ENCODE data around the gene FRYL. TPM values are rescaled to one million over a fixed set of nuclear protein-coding genes. Genes with fewer than 3 reads are reported as not detected.

The FRYL gene
- total RNA-seq, 1 experiment from 2014 or later: 53.9 TPM

GRCh38 chr4:48653217-48654014 lies 126.7 kb downstream of the FRYL start:
- POLR2A ChIA-PET (ENCODE audit: unreplicated experiment): no interaction called here
- no peaks in the 10 kb centered on the region for H3K4me1 ChIP-seq (replicated peaks; ENCODE audit: insufficient read depth)
- BruUV-seq (replicated peaks): no TSS peak
- H3K27me3 ChIP-seq (ENCODE audit: insufficient read depth, low read depth): no peaks in the 10 kb centered on the region
- H3K4me3 ChIP-seq: no peak overlapping the region
- peaks cover 5% of the 10 kb centered on the region; the same call in 1 of the 2 replicates for H3F3A ChIP-seq (ENCODE audit: insufficient read depth, low read depth)
- H2AFZ ChIP-seq: no peak overlapping the region
- H3K4me2 ChIP-seq: no peak overlapping the region
- no peaks in the 10 kb centered on the region for H3K9me3 ChIP-seq (ENCODE audit: insufficient read depth, low read depth)
- H3K27ac ChIP-seq: no peak overlapping the region
- TF ChIP-seq, protein P1, sequence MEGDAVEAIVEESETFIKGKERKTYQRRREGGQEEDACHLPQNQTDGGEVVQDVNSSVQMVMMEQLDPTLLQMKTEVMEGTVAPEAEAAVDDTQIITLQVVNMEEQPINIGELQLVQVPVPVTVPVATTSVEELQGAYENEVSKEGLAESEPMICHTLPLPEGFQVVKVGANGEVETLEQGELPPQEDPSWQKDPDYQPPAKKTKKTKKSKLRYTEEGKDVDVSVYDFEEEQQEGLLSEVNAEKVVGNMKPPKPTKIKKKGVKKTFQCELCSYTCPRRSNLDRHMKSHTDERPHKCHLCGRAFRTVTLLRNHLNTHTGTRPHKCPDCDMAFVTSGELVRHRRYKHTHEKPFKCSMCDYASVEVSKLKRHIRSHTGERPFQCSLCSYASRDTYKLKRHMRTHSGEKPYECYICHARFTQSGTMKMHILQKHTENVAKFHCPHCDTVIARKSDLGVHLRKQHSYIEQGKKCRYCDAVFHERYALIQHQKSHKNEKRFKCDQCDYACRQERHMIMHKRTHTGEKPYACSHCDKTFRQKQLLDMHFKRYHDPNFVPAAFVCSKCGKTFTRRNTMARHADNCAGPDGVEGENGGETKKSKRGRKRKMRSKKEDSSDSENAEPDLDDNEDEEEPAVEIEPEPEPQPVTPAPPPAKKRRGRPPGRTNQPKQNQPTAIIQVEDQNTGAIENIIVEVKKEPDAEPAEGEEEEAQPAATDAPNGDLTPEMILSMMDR (conservative IDR thresholded peaks at IDR 0.05): no peak
- no peak for TF ChIP-seq EZH2 (IDR thresholded peaks at IDR 0.05; ENCODE audit: low read depth)
- H3K79me2 ChIP-seq (ENCODE audit: low read depth): no peaks in the 10 kb centered on the region
- DNase-seq: no peak
- intact Hi-C loops (cut with micrococcal nuclease; ENCODE audit: unreplicated experiment): no loop called here
- H3K36me3 ChIP-seq (ENCODE audit: low read depth): no peaks in the 10 kb centered on the region
- CTCF ChIA-PET: no interaction called here
- no peaks in the 10 kb centered on the region; the same call in 1 of the 2 replicates for H3K9me2 ChIP-seq (ENCODE audit: insufficient read depth)
- H4K20me1 ChIP-seq (ENCODE audit: insufficient read depth): 0 out of 2 replicates have a peak, but pooled peaks cover 3% of the 10 kb centered on the region

- H3K79me2 ChIP-seq (ENCODE audit: low read depth): no peaks in the 10 kb centered on the region
- no peaks in the 10 kb centered on the region; the same call in 1 of the 2 replicates for H3K9me2 ChIP-seq (ENCODE audit: insufficient read depth)
- BruUV-seq (replicated peaks): no TSS peak
- H2AFZ ChIP-seq: no peak overlapping the region
- H3K27ac ChIP-seq: no peak overlapping the region
- ChIA-PET CTCF (no interaction called here), POLR2A (ENCODE audit: unreplicated experiment) (no interaction called here)
- peaks cover 3% of the 10 kb centered on the region; the same call in 1 of the 2 replicates for H3F3A ChIP-seq (ENCODE audit: insufficient read depth, low read depth)
- H3K4me1 ChIP-seq (replicated peaks; ENCODE audit: insufficient read depth): no peaks in the 10 kb centered on the region
- no peaks in the 10 kb centered on the region for H3K36me3 ChIP-seq (ENCODE audit: low read depth)
- H3K4me3 ChIP-seq: no peak overlapping the region
- 0 out of 2 replicates have a peak, but pooled peaks cover 3% of the 10 kb centered on the region for H4K20me1 ChIP-seq (ENCODE audit: insufficient read depth)
- no peaks in the 10 kb centered on the region for H3K27me3 ChIP-seq (ENCODE audit: insufficient read depth, low read depth)
- H3K4me2 ChIP-seq: no peak overlapping the region
- intact Hi-C loops (cut with micrococcal nuclease; ENCODE audit: unreplicated experiment): no loop called here
- TF ChIP-seq, protein P1 (conservative IDR thresholded peaks at IDR 0.05): no peak
- no peak for TF ChIP-seq EZH2 (IDR thresholded peaks at IDR 0.05; ENCODE audit: low read depth)
- no peak for DNase-seq
- H3K9me3 ChIP-seq (ENCODE audit: insufficient read depth, low read depth): no peaks in the 10 kb centered on the region
Measured at GRCh38 chr4:48651914-48652313, 128.2 kb downstream of the FRYL start.

DNA sequence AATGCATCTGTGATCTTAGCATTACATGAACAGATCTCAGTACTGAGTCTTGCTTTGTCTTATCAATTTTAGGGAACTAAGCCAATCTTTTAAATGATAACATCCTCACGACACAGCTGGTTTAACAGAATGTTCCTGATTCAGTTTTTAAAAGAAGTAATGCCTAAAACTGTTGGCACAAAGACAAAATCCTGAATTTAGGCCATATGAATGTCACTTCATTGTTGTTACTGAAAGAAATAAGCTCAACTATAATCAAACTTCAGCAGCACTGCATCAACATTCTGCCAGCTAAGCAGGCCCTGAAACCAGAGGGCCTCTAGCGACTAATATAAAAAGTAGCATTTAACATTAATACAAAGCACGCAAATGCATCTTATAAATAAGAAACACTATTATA lies 130.6 kb downstream of the FRYL start:
- TF ChIP-seq, protein P1 (conservative IDR thresholded peaks at IDR 0.05): no peak
- no peak for TF ChIP-seq EZH2 (IDR thresholded peaks at IDR 0.05; ENCODE audit: low read depth)
- Histone ChIP-seq H3K27ac (no peak overlapping the region), H3K4me1 (replicated peaks; ENCODE audit: insufficient read depth) (no peaks in the 10 kb centered on the region), H2AFZ (no peak overlapping the region), H3F3A (ENCODE audit: insufficient read depth, low read depth) (no peaks in the 10 kb centered on the region), H3K4me3 (no peak overlapping the region), H3K4me2 (no peak overlapping the region), H3K79me2 (ENCODE audit: low read depth) (no peaks in the 10 kb centered on the region), H3K9me3 (ENCODE audit: insufficient read depth, low read depth) (no peaks in the 10 kb centered on the region), H4K20me1 (ENCODE audit: insufficient read depth) (0 out of 2 replicates have a peak, but pooled peaks cover 3% of the 10 kb centered on the region), H3K36me3 (ENCODE audit: low read depth) (no peaks in the 10 kb centered on the region), H3K9me2 (ENCODE audit: insufficient read depth) (no peaks in the 10 kb centered on the region; the same call in 1 of the 2 replicates), H3K27me3 (ENCODE audit: insufficient read depth, low read depth) (no peaks in the 10 kb centered on the region)
- no TSS peak for BruUV-seq (replicated peaks)
- intact Hi-C loops (cut with micrococcal nuclease; ENCODE audit: unreplicated experiment): no loop called here
- no peak for DNase-seq
- ChIA-PET POLR2A (ENCODE audit: unreplicated experiment) (no interaction called here), CTCF (no interaction called here)

Measured in PC-9 (cell line).